ENCODE results near the gene CYP26C1. TPM values are rescaled to one million over a fixed set of nuclear protein-coding genes. Genes with fewer than 3 reads are reported as not detected.

The CYP26C1 gene
- total and polyA plus RNA-seq, 2 of the 13 experiments (the other 11 are each of a cell fraction or from before 2014, with no cell fraction given) = 0.02 TPM; not detected in 1

GRCh38 chr10:93106631-93107072 lies 46.1 kb downstream of the CYP26C1 start (continued):
- no peak for TF ChIP-seq HINFP (CRISPR knock-in tag; IDR thresholded peaks at IDR 0.05; ENCODE audit: low read depth)
- TF ChIP-seq PHF8 (CRISPR knock-in tag; IDR thresholded peaks at IDR 0.05) = no peak
- TF ChIP-seq TCF12 (IDR thresholded peaks at IDR 0.05) = no peak
- TF ChIP-seq TCF12 (CRISPR knock-in tag; IDR thresholded peaks at IDR 0.05) = 0 out of 2 replicates have a peak, but pooled peaks have one; percentile 70
- no peak for TF ChIP-seq FOXO4 (CRISPR knock-in tag; conservative IDR thresholded peaks at IDR 0.05)
- TF ChIP-seq GMEB2 (CRISPR knock-in tag; IDR thresholded peaks at IDR 0.05; ENCODE audit: low read depth) = no peak
- no peak for TF ChIP-seq CEBPZ (IDR thresholded peaks at IDR 0.05; ENCODE audit: low read length)
- TF ChIP-seq ZNF687 (CRISPR knock-in tag; IDR thresholded peaks at IDR 0.05) = no peak
- TF ChIP-seq ZFP41 (CRISPR knock-in tag; IDR thresholded peaks at IDR 0.05; ENCODE audit: borderline replicate concordance) = no peak
- TF ChIP-seq SKI (IDR thresholded peaks at IDR 0.05; ENCODE audit: partially characterized antibody) = peak; percentile 96
- no peak for TF ChIP-seq AKAP8 (CRISPR knock-in tag; IDR thresholded peaks at IDR 0.05)
- 0 out of 2 replicates have a peak, but pooled peaks have one; percentile 32 for TF ChIP-seq BCL3 (CRISPR knock-in tag; IDR thresholded peaks at IDR 0.05)
- no peak for TF ChIP-seq ZNF430 (CRISPR knock-in tag; IDR thresholded peaks at IDR 0.05)
- TF ChIP-seq ZNF678 (CRISPR knock-in tag; IDR thresholded peaks at IDR 0.05) = no peak
- TF ChIP-seq ZNF44 (CRISPR knock-in tag; IDR thresholded peaks at IDR 0.05) = no peak
- no peak for TF ChIP-seq KLF12 (CRISPR knock-in tag; IDR thresholded peaks at IDR 0.05; ENCODE audit: borderline replicate concordance)
